HG03442 (cell line): Measurements from ENCODE around the gene EMC1.
"Not testable (repeated sequence)": the region's sequence is repeated elsewhere in the genome, so short reads cannot be mapped to it uniquely, and the experiment has no call there.

ENCODE experiments used
- ATAC-seq: cut with Tn5 transposase; IDR thresholded peaks from one replicate; pipeline ENCODE4 v1.9.1; 2021; ENCODE audit warnings: mild to moderate bottlenecking, moderate library complexity; ENCODE audit not compliant: unreplicated experiment

EMC1 gene

GRCh38 chr1:19196331-19196730, 55.0 kb downstream of the EMC1 start:
- no peak for ATAC-seq

GRCh38 chr1:19193004-19193403, 58.3 kb downstream of the EMC1 start:
- no peak for ATAC-seq

GRCh38 chr1:19191811-19192210, 59.5 kb downstream of the EMC1 start:
- ATAC-seq, result no peak

GRCh38 chr1:19190468-19190867, 60.9 kb downstream of the EMC1 start:
- ATAC-seq, result no peak

- no peak for ATAC-seq
Observed at GRCh38 chr1:19189270-19189669, 62.1 kb downstream of the EMC1 start.

- no peak for ATAC-seq
Observed at GRCh38 chr1:19187852-19188251, 63.5 kb downstream of the EMC1 start.

GRCh38 chr1:19186001-19186400, 65.3 kb downstream of the EMC1 start:
- no peak for ATAC-seq

GRCh38 chr1:19182223-19182622, 69.1 kb downstream of the EMC1 start:
- ATAC-seq, result no peak

GRCh38 chr1:19180265-19180657, 71.1 kb downstream of the EMC1 start:
- ATAC-seq, result not testable (repeated sequence)

- no peak for ATAC-seq
Observed at GRCh38 chr1:19179597-19180264, 71.6 kb downstream of the EMC1 start.

- no peak for ATAC-seq
Observed at GRCh38 chr1:19178734-19179398, 72.5 kb downstream of the EMC1 start.

- no peak for ATAC-seq
Observed at GRCh38 chr1:19177811-19178210, 73.5 kb downstream of the EMC1 start.

- no peak for ATAC-seq
Observed at GRCh38 chr1:19169642-19170041, 81.7 kb downstream of the EMC1 start.

GRCh38 chr1:19167140-19167539, 84.2 kb downstream of the EMC1 start:
- no peak for ATAC-seq

- ATAC-seq, result no peak
Observed at GRCh38 chr1:19166066-19166465, 85.3 kb downstream of the EMC1 start.
